ENCODE results near the gene SAMD9.
A peak's percentile ranks its signal among the peaks of the same experiment; 100 is the strongest.

Gene SAMD9

GRCh38 chr7:93117852-93118530, at the start of gene SAMD9:
TSS of gene SAMD9 (minus strand) at chr7:93117979. CDS start at chr7:93106097, 11,882 bp downstream.
- TF ChIP-seq BHLHE40 (IDR thresholded peaks at IDR 0.05; ENCODE audit: borderline replicate concordance) (no peak), PKNOX1 (IDR thresholded peaks at IDR 0.05) (no peak), TARDBP (IDR thresholded peaks at IDR 0.05) (no peak), L3MBTL2 (conservative IDR thresholded peaks at IDR 0.05) (no peak), NFRKB (IDR thresholded peaks at IDR 0.05) (no peak), HDGF (IDR thresholded peaks at IDR 0.05; ENCODE audit: borderline replicate concordance) (no peak), FOXA1 (IDR thresholded peaks at IDR 0.05) (no peak)
- ChIA-PET CTCF (no interaction called here), POLR2A (interaction anchor here (1.0 kb wide), 1 partner anchor 9 kb away, joined by 4 read pairs; no protein-coding TSS in a partner anchor)
- peak; percentile 46 for DNase-seq (ENCODE audit: extremely low spot score)

GRCh38 chr7:93165447-93165846, 47.7 kb upstream of the SAMD9 start:
- POLR2A ChIA-PET, result no interaction called here
- CTCF ChIA-PET, result no interaction called here
- TF ChIP-seq FOXM1 (IDR thresholded peaks at IDR 0.05; ENCODE audit: borderline replicate concordance) (no peak), L3MBTL2 (conservative IDR thresholded peaks at IDR 0.05) (no peak), FOXA1 (IDR thresholded peaks at IDR 0.05) (no peak), SP1 (IDR thresholded peaks at IDR 0.05) (no peak), LEF1 (IDR thresholded peaks at IDR 0.05; ENCODE audit: borderline replicate concordance) (no peak), HDGF (IDR thresholded peaks at IDR 0.05; ENCODE audit: borderline replicate concordance) (no peak), ARNT (IDR thresholded peaks at IDR 0.05) (no peak), PKNOX1 (IDR thresholded peaks at IDR 0.05) (no peak), BHLHE40 (IDR thresholded peaks at IDR 0.05; ENCODE audit: borderline replicate concordance) (no peak), SUZ12 (IDR thresholded peaks at IDR 0.05) (no peak), FOXK2 (IDR thresholded peaks at IDR 0.05) (no peak), ELF4 (IDR thresholded peaks at IDR 0.05) (no peak), ZNF384 (IDR thresholded peaks at IDR 0.05) (no peak), CTBP1 (IDR thresholded peaks at IDR 0.05; ENCODE audit: borderline replicate concordance) (no peak), NFRKB (IDR thresholded peaks at IDR 0.05) (no peak), TARDBP (IDR thresholded peaks at IDR 0.05) (no peak)
- DNase-seq (ENCODE audit: extremely low spot score), result no peak

GRCh38 chr7:93164766-93165165, 47.0 kb upstream of the SAMD9 start:
- TF ChIP-seq SUZ12 (IDR thresholded peaks at IDR 0.05), result no peak
- TF ChIP-seq FOXA1 (IDR thresholded peaks at IDR 0.05), result no peak
- no peak for TF ChIP-seq NFRKB (IDR thresholded peaks at IDR 0.05)
- TF ChIP-seq TARDBP (IDR thresholded peaks at IDR 0.05), result no peak
- no peak for TF ChIP-seq BHLHE40 (IDR thresholded peaks at IDR 0.05; ENCODE audit: borderline replicate concordance)
- no peak for TF ChIP-seq LEF1 (IDR thresholded peaks at IDR 0.05; ENCODE audit: borderline replicate concordance)
- TF ChIP-seq ELF4 (IDR thresholded peaks at IDR 0.05), result no peak
- no peak for TF ChIP-seq SP1 (IDR thresholded peaks at IDR 0.05)
- no peak for TF ChIP-seq HDGF (IDR thresholded peaks at IDR 0.05; ENCODE audit: borderline replicate concordance)
- no peak for TF ChIP-seq CTBP1 (IDR thresholded peaks at IDR 0.05; ENCODE audit: borderline replicate concordance)
- TF ChIP-seq ZNF384 (IDR thresholded peaks at IDR 0.05), result no peak
- TF ChIP-seq PKNOX1 (IDR thresholded peaks at IDR 0.05), result no peak
- TF ChIP-seq FOXM1 (IDR thresholded peaks at IDR 0.05; ENCODE audit: borderline replicate concordance), result no peak
- TF ChIP-seq L3MBTL2 (conservative IDR thresholded peaks at IDR 0.05), result no peak
- no peak for TF ChIP-seq ARNT (IDR thresholded peaks at IDR 0.05)
- TF ChIP-seq FOXK2 (IDR thresholded peaks at IDR 0.05), result no peak
- POLR2A ChIA-PET, result no interaction called here
- no peak for DNase-seq (ENCODE audit: extremely low spot score)
- CTCF ChIA-PET, result no interaction called here

GRCh38 chr7:93161181-93161762, 43.5 kb upstream of the SAMD9 start:
- POLR2A ChIA-PET, result no interaction called here
- CTCF ChIA-PET, result no interaction called here
- TF ChIP-seq CTBP1 (IDR thresholded peaks at IDR 0.05; ENCODE audit: borderline replicate concordance), result no peak
- TF ChIP-seq ARNT (IDR thresholded peaks at IDR 0.05), result no peak
- no peak for TF ChIP-seq PKNOX1 (IDR thresholded peaks at IDR 0.05)
- TF ChIP-seq TARDBP (IDR thresholded peaks at IDR 0.05), result no peak
- TF ChIP-seq ELF4 (IDR thresholded peaks at IDR 0.05), result no peak
- no peak for TF ChIP-seq FOXM1 (IDR thresholded peaks at IDR 0.05; ENCODE audit: borderline replicate concordance)
- no peak for TF ChIP-seq SUZ12 (IDR thresholded peaks at IDR 0.05)
- TF ChIP-seq FOXK2 (IDR thresholded peaks at IDR 0.05), result no peak
- no peak for TF ChIP-seq ZNF384 (IDR thresholded peaks at IDR 0.05)
- TF ChIP-seq L3MBTL2 (conservative IDR thresholded peaks at IDR 0.05), result no peak
- TF ChIP-seq BHLHE40 (IDR thresholded peaks at IDR 0.05; ENCODE audit: borderline replicate concordance), result no peak
- no peak for TF ChIP-seq HDGF (IDR thresholded peaks at IDR 0.05; ENCODE audit: borderline replicate concordance)
- TF ChIP-seq NFRKB (IDR thresholded peaks at IDR 0.05), result no peak
- no peak for DNase-seq (ENCODE audit: extremely low spot score)

- POLR2A ChIA-PET, result no interaction called here
- CTCF ChIA-PET, result no interaction called here
- no peak for DNase-seq (ENCODE audit: extremely low spot score)
- no peak for TF ChIP-seq BHLHE40 (IDR thresholded peaks at IDR 0.05; ENCODE audit: borderline replicate concordance)
- TF ChIP-seq ARNT (IDR thresholded peaks at IDR 0.05), result no peak
- TF ChIP-seq CTBP1 (IDR thresholded peaks at IDR 0.05; ENCODE audit: borderline replicate concordance), result no peak
Observed at GRCh38 chr7:93160410-93160809, 42.6 kb upstream of the SAMD9 start.
